Measurements from ENCODE around the gene CCL8.

Gene CCL8

GRCh38 chr17:34367486-34368195 lies 48.4 kb downstream of the CCL8 start:
- no peak for TF ChIP-seq GATA1 (IDR thresholded peaks at IDR 0.05; ENCODE audit: low read depth, low read length)
- TF ChIP-seq POLR2A (IDR thresholded peaks at IDR 0.05; ENCODE audit: low read length): no peak
- DNase-seq: no peak

DNA sequence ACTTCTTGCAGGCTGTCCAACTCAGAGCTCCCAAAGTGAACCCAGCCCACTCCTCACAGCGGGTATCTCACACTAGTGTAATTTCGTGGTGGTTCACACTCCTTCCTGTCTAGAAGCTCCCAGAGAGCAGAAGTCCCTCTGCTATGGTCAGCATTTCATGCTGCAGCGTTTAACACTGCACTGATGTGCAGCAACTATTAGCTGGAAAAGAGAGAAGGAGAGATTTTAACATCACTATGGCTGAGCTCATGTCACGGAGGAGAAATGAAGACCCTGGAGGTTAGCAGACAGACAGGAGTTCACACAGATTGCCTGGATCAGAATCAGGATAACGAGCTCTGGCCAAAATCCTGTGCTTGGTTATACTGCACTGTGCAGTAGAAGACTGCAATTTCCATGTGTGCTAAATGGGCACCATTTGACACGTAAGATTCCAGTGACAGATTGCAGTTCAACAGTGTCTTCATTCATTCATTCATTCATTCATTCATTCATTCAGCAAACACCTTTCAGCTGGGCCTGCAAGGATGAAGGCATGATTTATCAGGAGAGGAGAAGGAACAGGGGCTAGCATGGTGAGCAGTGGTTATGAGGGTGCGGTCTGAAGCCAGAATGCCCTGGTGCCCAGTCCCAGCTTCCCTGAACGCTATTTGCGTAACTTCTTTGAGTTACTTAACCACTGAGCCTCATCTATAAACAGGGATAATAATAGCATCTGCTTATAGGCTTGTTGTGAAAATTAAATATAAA lies 49.1 kb downstream of the CCL8 start:
- DNase-seq: no peak
- TF ChIP-seq GATA1 (IDR thresholded peaks at IDR 0.05; ENCODE audit: low read depth, low read length) (no peak), POLR2A (IDR thresholded peaks at IDR 0.05; ENCODE audit: low read length) (no peak)

- TF ChIP-seq GATA1 (IDR thresholded peaks at IDR 0.05; ENCODE audit: low read depth, low read length) (no peak), POLR2A (IDR thresholded peaks at IDR 0.05; ENCODE audit: low read length) (no peak)
- DNase-seq: no peak
These were observed 49.8 kb downstream of the CCL8 start for GRCh38 chr17:34368946-34369500.

DNA sequence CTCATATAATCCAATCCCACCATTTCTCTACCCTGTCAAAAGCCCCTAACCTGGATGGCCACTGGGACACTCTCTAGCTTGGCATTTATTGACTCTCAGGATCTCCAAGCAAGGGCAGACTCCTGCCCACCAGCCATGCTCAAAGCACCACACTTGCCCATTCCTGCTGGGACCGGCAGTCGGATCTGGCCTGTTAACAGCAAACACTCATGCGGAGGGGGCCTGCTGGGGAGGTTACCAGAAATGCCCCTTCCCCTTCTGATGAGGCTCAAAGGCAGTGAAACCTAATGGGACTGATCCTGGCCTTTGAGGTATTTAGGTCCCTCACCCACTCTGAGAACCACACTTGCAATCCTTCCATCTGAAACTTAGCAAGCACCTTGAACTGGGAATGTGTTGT lies 50.3 kb downstream of the CCL8 start:
- no peak for DNase-seq

GRCh38 chr17:34370376-34370996 lies 51.3 kb downstream of the CCL8 start:
- TF ChIP-seq POLR2A (IDR thresholded peaks at IDR 0.05; ENCODE audit: low read length) (no peak), GATA1 (IDR thresholded peaks at IDR 0.05; ENCODE audit: low read depth, low read length) (no peak)
- no peak for DNase-seq

More for the DNA sequence above, 50.3 kb downstream of the CCL8 start:
- no peak for TF ChIP-seq POLR2A (IDR thresholded peaks at IDR 0.05; ENCODE audit: low read length)
- no peak for TF ChIP-seq GATA1 (IDR thresholded peaks at IDR 0.05; ENCODE audit: low read depth, low read length)

DNA sequence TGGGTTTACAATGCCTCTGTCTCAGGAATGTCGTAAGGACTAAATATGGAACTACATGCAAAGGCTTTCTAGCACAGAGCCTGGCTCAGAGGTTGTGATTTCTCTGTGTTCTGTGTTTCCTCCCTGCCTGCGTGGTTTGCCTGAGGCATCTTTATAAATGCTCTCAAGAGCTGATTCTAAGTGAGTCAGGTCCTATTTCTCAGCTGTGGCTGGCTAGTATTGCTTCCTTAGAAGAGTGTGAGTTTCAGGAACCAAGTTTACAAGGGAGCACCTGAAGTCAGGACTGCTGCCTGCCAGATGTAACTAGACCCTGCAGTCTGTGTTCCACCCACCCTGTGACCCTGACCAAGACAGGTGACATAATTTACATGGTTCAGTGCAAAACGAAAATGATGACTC lies 51.8 kb downstream of the CCL8 start:
- TF ChIP-seq POLR2A (IDR thresholded peaks at IDR 0.05; ENCODE audit: low read length): no peak
- no peak for TF ChIP-seq GATA1 (IDR thresholded peaks at IDR 0.05; ENCODE audit: low read depth, low read length)
- no peak for DNase-seq
